Measurements from ENCODE around the gene SLC35E3.

Gene SLC35E3

DNA sequence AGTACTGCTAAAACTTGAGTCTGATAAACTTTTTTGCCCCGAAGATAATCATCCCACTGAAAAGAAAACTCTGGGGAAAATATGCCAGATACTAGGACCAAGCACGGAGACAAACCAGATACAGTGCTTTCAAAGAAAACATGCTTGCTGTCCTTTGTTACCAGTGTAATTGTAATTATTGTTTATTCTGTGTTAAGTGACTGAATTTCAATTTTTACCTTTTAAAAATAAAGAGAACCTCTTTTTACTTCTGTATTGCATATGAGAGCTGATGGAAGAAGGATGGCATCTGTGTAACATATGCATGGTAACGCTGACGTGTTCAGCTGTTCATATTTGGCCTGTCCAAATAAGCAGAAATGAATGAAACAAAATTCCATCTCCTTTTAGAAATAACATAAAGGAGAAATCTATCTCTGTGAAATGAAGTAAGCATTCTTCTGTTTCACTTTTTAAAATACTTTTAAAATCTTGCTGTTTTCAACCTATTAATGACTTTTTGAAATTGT is 22.5 kb downstream of the SLC35E3 start:
- Histone ChIP-seq H3K4me1 (no peaks in the 10 kb centered on the region), H3K27me3 (no peaks in the 10 kb centered on the region), H3K4me3 (no peak overlapping the region), H3K9me3 (no peaks in the 10 kb centered on the region), H3K36me3 (peaks cover 29 to 30% (median 30%) of the 10 kb centered on the region in 3 donors), H3K27ac (no peak overlapping the region)
- intact Hi-C loops (cut with DNase I; ENCODE audit: low total_unique reads) = no loop called here
- TF ChIP-seq CTCF (IDR thresholded peaks at IDR 0.05) = no peak
- no peak for DNase-seq

DNA sequence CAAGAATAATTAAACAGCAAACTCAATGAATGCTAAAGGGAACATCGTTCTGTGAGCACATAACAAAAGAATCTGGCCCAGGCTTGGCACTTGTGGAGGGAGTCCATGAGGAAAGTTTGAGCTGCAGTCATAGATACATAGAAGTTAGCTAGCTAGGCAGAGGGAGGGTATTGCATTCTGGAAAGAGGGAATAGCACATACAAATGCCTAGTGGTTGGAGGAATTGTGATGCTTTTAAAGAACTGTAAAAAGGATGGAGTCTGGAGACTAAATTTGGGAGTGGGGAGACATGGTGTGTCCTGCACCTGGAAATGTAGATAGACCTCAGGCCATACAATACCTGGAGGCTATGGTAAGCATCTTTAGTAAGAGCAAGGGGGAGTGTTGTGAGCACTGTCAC is 24.0 kb downstream of the SLC35E3 start:
- DNase-seq = no peak
- Histone ChIP-seq H3K36me3 (peaks cover 14 to 17% (median 16%) of the 10 kb centered on the region in 3 donors), H3K4me1 (no peaks in the 10 kb centered on the region), H3K4me3 (no peak overlapping the region), H3K9me3 (no peaks in the 10 kb centered on the region), H3K27me3 (no peaks in the 10 kb centered on the region), H3K27ac (no peak overlapping the region)
- intact Hi-C loops (cut with DNase I; ENCODE audit: low total_unique reads) = no loop called here
- TF ChIP-seq CTCF (IDR thresholded peaks at IDR 0.05) = no peak

GRCh38 chr12:68771223-68771925 is 25.4 kb downstream of the SLC35E3 start:
- H3K9me3 ChIP-seq = no peaks in the 10 kb centered on the region
- peaks cover 8 to 13% (median 8%) of the 10 kb centered on the region in 3 donors for H3K36me3 ChIP-seq
- H3K27me3 ChIP-seq = no peaks in the 10 kb centered on the region
- H3K27ac ChIP-seq = no peak overlapping the region
- TF ChIP-seq CTCF (IDR thresholded peaks at IDR 0.05) = no peak
- no peaks in the 10 kb centered on the region for H3K4me1 ChIP-seq
- DNase-seq = no peak
- no peak overlapping the region for H3K4me3 ChIP-seq
- intact Hi-C loops (cut with DNase I; ENCODE audit: low total_unique reads) = no loop called here

- Histone ChIP-seq H3K36me3 (peaks cover 0 to 6% (median 0%) of the 10 kb centered on the region in 3 donors), H3K9me3 (no peaks in the 10 kb centered on the region), H3K27me3 (no peaks in the 10 kb centered on the region), H3K4me1 (no peaks in the 10 kb centered on the region), H3K27ac (no peak overlapping the region), H3K4me3 (no peak overlapping the region)
- TF ChIP-seq CTCF (IDR thresholded peaks at IDR 0.05) = no peak
- intact Hi-C loops (cut with DNase I; ENCODE audit: low total_unique reads) = no loop called here
- no peak for DNase-seq
Observed at GRCh38 chr12:68772714-68773113, 26.7 kb downstream of the SLC35E3 start.

DNA sequence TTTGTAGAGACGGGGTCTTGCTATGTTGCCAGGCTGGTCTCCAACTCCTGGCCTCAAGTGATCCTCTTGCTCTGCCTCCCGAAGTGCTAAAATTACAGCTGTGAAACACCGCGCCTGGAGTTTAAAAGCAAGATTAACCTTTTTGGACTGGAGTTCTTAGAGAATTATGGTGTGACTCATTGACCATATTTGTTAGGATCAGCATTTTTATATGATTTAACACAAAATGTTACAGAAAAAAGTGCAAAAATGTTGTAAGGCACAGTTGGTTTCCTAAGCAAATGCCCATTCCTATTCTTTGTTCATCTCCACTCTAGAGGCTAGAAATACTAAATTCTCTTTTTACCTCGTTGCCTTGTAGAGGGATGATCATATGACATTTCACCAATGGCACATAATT is 27.6 kb downstream of the SLC35E3 start:
- H3K4me1 ChIP-seq = no peaks in the 10 kb centered on the region
- H3K9me3 ChIP-seq = no peaks in the 10 kb centered on the region
- no peak for DNase-seq
- no peaks in the 10 kb centered on the region for H3K27me3 ChIP-seq
- H3K36me3 ChIP-seq = peaks cover 0 to 5% (median 0%) of the 10 kb centered on the region in 3 donors
- intact Hi-C loops (cut with DNase I; ENCODE audit: low total_unique reads) = no loop called here
- H3K27ac ChIP-seq = no peak overlapping the region
- TF ChIP-seq CTCF (IDR thresholded peaks at IDR 0.05) = no peak
- no peak overlapping the region for H3K4me3 ChIP-seq

Measured in tibial artery (tissue), 4 donors.